T47D (cell line): ENCODE results near the gene ADH1C.
A peak's percentile ranks its signal among the peaks of the same experiment; 100 is the strongest.

Experiments used
- DNase-seq, 2 experiments: peaks; one replicate each; pipeline versions ENCODE4 v3.0.0 to v3.0.0-alpha.2; 2011 to 2012; ENCODE audit warnings: low read depth in 1 of 2, low spot score in 1 of 2
- JUND ChIP-seq: IDR thresholded peaks from 2 replicates; pipeline ENCODE4 v1.6.1; 2012; ENCODE audit warnings: low read depth
- in situ Hi-C: cut with HindIII; loops from 2 replicates; pipeline ENCODE4 v1.10.0; 2016; ENCODE audit warnings: low sequenced_read_pairs, low pct_unique_long_range_greater_than_20kb

The ADH1C gene

GRCh38 chr4:99301376-99302164 is 51.0 kb downstream of the ADH1C start:
- DNase-seq, result no peak
- TF ChIP-seq JUND, result no peak
- in situ Hi-C loops, result no loop called here

- DNase-seq, result peak in 1 of 2 experiments; percentile 69
- in situ Hi-C loops, result no loop called here
- no peak for TF ChIP-seq JUND
Observed at GRCh38 chr4:99300934-99301333, 51.6 kb downstream of the ADH1C start.

DNA sequence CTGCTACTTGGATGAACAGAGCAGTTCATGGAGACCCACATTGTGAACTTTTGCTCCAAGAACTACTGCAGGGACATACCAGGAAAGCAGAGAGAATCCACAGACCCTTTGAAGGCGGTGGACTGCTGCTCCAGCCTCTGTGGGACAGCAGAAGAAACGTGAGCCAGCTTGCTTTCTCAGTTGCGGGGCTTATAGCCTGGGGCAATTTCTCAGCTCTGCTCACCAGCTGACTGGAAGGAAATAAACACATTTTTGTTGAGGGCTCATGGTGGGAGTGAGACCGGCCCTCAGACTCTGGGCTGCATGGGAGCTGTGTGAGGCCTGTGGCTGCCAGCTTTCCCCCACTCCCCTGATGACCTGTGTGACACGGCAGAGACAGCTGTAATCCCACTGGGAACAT is 59.2 kb downstream of the ADH1C start:
- in situ Hi-C loops, result no loop called here

DNA sequence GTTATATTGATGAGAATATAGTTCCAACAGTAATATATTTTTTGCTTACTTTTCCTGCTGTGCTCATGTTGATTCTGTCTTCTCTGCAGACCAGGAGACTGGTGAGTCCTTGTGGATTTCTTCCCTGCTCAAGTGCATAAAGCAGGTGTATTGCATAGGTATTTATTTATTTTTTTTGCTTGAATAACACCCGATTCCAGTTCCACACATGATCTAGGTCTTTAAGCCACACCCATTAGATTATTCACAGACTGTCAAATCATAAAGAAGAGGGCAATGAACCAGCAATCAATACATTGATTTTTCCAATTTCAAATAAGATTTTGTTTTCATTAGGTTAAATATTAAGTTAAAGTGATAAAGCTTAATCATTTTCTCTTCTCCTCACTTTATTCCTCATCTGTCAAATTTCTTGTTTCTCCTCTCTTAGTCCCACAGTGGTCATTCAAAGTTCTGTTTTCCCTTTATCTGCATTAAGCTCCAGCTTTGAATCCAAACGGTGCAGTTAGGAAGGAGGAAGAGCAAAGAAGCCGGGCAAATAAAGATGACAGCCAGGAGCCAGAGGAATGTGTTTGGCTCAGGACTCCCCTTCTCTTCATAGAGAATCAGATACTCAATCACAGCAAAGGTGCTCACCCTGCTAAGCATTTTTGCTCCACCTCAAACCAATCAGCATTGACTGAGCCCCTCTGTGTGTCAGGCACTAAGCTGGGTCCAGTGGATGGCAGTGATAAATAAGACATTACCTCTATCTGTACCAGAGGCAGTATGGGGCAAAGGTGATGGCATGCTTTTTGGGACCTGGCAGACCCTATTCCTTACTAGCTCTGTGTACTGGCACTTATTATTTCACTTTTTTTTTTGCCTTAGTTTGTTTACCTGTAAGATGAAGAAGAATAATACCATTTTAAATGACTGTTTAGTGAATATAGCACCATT is 61.4 kb downstream of the ADH1C start, which contains the start of gene ADH1A:
Gene ADH1A (minus strand): TSS at position 138 of the 939 bp plus-strand sequence. CDS start 71 bp downstream, at position 67.
- no peak for TF ChIP-seq JUND
- in situ Hi-C loops, result no loop called here
- DNase-seq, result no peak

More for the DNA sequence above, 59.2 kb downstream of the ADH1C start:
- DNase-seq, result no peak
- no peak for TF ChIP-seq JUND
